Measurements from ENCODE around the gene TBC1D22A. TPM values are rescaled to one million over a fixed set of nuclear protein-coding genes. Genes with fewer than 3 reads are reported as not detected.

Gene TBC1D22A
- total RNA-seq, 1 experiment from 2014 or later: 32.6 TPM

DNA sequence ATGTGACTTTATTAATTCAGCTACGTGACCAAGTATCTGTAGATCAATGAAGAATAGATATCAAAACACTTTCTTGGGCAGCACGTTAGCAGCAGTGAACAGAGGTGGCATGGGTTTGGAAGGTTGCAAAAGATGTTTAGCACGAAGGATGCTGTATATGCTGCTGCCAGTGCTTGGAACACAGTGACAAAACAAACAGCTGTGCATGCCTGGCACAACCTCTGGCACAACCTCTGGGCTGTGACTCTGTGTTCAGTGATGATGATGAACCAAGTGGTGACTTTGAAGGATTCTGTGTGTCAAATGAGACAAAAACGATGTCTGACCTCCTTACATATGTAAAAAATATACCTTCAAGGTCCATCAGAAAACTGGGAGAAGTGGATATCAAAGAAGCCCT lies 104.7 kb downstream of the TBC1D22A start:
- ChIA-PET POLR2A (no interaction called here), CTCF (no interaction called here)
- no peaks in the 10 kb centered on the region for H3K9me3 Mint-ChIP-seq (ENCODE audit: unreplicated experiment)
- no peak overlapping the region for H3K4me3 Mint-ChIP-seq (ENCODE audit: unreplicated experiment)
- TF ChIP-seq, protein P1, sequence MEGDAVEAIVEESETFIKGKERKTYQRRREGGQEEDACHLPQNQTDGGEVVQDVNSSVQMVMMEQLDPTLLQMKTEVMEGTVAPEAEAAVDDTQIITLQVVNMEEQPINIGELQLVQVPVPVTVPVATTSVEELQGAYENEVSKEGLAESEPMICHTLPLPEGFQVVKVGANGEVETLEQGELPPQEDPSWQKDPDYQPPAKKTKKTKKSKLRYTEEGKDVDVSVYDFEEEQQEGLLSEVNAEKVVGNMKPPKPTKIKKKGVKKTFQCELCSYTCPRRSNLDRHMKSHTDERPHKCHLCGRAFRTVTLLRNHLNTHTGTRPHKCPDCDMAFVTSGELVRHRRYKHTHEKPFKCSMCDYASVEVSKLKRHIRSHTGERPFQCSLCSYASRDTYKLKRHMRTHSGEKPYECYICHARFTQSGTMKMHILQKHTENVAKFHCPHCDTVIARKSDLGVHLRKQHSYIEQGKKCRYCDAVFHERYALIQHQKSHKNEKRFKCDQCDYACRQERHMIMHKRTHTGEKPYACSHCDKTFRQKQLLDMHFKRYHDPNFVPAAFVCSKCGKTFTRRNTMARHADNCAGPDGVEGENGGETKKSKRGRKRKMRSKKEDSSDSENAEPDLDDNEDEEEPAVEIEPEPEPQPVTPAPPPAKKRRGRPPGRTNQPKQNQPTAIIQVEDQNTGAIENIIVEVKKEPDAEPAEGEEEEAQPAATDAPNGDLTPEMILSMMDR (IDR thresholded peaks at IDR 0.05; ENCODE audit: insufficient read depth in 1 of 2, low read depth in 1 of 2, low read length in 1 of 2, severe bottlenecking in 1 of 2, unreplicated experiment in 1 of 2): no peak
- Histone ChIP-seq H3K9me3 (no peaks in the 10 kb centered on the region), H3K27me3 (replicated peaks; ENCODE audit: control insufficient read depth, insufficient read depth, low read length) (no peaks in the 10 kb centered on the region), H3K4me3 (ENCODE audit: low read depth, low read length) (no peak overlapping the region), H3K36me3 (ENCODE audit: control insufficient read depth, insufficient read depth, low read length) (no peaks in the 10 kb centered on the region; the same call in 1 of the 2 replicates), H3K4me1 (peaks cover 29% of the 10 kb centered on the region)
- no peaks in the 10 kb centered on the region for H3K27me3 Mint-ChIP-seq (ENCODE audit: insufficient read depth, unreplicated experiment)
- H3K4me1 Mint-ChIP-seq (ENCODE audit: low read depth, unreplicated experiment): peaks cover 31% of the 10 kb centered on the region
- H3K36me3 Mint-ChIP-seq (ENCODE audit: insufficient read depth, unreplicated experiment): peaks cover 13% of the 10 kb centered on the region
- DNase-seq: no peak
- H3K27ac Mint-ChIP-seq (ENCODE audit: unreplicated experiment): no peak overlapping the region
- intact Hi-C loops (cut with micrococcal nuclease; ENCODE audit: unreplicated experiment): no loop called here
- BruUV-seq (replicated peaks): no TSS peak

DNA sequence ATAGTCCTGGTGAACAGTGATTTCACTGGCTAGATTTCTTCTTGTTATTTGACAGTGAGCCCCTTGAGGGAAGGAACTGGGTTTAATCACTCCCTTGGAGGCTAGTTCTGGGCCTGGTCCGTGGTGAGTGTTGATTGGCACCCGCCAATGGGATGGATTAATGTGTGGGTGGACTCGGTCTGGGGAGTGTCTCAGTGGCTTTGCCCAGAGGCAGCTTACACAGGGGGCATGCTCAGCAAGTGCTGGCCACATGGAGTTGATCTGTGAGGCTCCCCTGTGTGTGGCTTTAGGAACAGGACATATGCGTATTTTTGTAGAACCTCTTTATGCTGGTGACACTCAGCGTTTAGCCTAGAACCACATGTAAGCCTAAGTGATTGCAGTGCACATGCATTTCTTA lies 106.9 kb downstream of the TBC1D22A start:
- intact Hi-C loops (cut with micrococcal nuclease; ENCODE audit: unreplicated experiment): no loop called here
- no TSS peak for BruUV-seq (replicated peaks)
- CTCF ChIA-PET: no interaction called here
- no peaks in the 10 kb centered on the region; the same call in 1 of the 2 replicates for H3K36me3 ChIP-seq (ENCODE audit: control insufficient read depth, insufficient read depth, low read length)
- no peaks in the 10 kb centered on the region for H3K9me3 Mint-ChIP-seq (ENCODE audit: unreplicated experiment)
- POLR2A ChIA-PET: no interaction called here
- no peak for DNase-seq
- TF ChIP-seq, protein P1 (IDR thresholded peaks at IDR 0.05; ENCODE audit: insufficient read depth in 1 of 2, low read depth in 1 of 2, low read length in 1 of 2, severe bottlenecking in 1 of 2, unreplicated experiment in 1 of 2): no peak
- H3K4me3 Mint-ChIP-seq (ENCODE audit: unreplicated experiment): no peak overlapping the region
- H3K4me3 ChIP-seq (ENCODE audit: low read depth, low read length): no peak overlapping the region
- no peaks in the 10 kb centered on the region for H3K9me3 ChIP-seq
- no peaks in the 10 kb centered on the region for H3K27me3 ChIP-seq (replicated peaks; ENCODE audit: control insufficient read depth, insufficient read depth, low read length)
- peaks cover 24% of the 10 kb centered on the region for H3K4me1 Mint-ChIP-seq (ENCODE audit: low read depth, unreplicated experiment)
- H3K27me3 Mint-ChIP-seq (ENCODE audit: insufficient read depth, unreplicated experiment): no peaks in the 10 kb centered on the region
- no peak overlapping the region for H3K27ac Mint-ChIP-seq (ENCODE audit: unreplicated experiment)
- peaks cover 9% of the 10 kb centered on the region for H3K36me3 Mint-ChIP-seq (ENCODE audit: insufficient read depth, unreplicated experiment)
- H3K4me1 ChIP-seq: peaks cover 13% of the 10 kb centered on the region

DNA sequence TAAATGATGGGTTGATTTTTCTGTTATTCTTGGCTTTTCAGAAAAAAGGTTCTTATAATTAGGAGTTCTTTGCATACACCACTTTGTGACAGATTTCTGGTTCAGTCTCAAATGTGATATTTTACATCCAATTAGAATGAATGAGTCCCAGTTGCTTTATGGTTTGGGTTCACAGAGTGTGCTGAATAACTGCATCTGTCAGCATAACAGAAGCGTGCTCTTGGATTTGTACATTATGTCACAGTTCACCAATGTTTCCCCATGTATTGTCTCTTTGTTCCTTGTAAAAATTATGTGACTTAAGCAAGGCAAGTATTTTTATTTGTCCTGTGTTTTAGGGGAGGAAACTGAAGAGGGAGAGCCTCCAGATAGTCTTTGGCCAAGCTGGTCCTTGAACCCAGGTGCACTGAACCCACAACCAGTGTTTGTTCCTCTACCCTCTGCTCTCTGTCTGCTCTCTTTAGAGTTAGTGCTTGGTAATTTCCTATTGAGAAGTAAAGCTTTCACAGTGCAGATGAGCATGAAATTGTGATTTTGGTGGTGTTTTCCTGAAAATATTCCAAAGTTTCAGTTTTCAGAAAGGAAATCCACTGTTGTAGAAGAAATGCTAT lies 107.5 kb downstream of the TBC1D22A start:
- no peak for DNase-seq
- ChIA-PET CTCF (no interaction called here), POLR2A (no interaction called here)
- TF ChIP-seq, protein P1 (IDR thresholded peaks at IDR 0.05; ENCODE audit: insufficient read depth in 1 of 2, low read depth in 1 of 2, low read length in 1 of 2, severe bottlenecking in 1 of 2, unreplicated experiment in 1 of 2): no peak
- no peak overlapping the region for H3K4me3 ChIP-seq (ENCODE audit: low read depth, low read length)
- H3K4me1 Mint-ChIP-seq (ENCODE audit: low read depth, unreplicated experiment): peaks cover 21% of the 10 kb centered on the region
- H3K9me3 Mint-ChIP-seq (ENCODE audit: unreplicated experiment): no peaks in the 10 kb centered on the region
- H3K4me3 Mint-ChIP-seq (ENCODE audit: unreplicated experiment): no peak overlapping the region
- intact Hi-C loops (cut with micrococcal nuclease; ENCODE audit: unreplicated experiment): no loop called here
- no peaks in the 10 kb centered on the region for H3K9me3 ChIP-seq
- BruUV-seq (replicated peaks): no TSS peak
- H3K27me3 ChIP-seq (replicated peaks; ENCODE audit: control insufficient read depth, insufficient read depth, low read length): no peaks in the 10 kb centered on the region
- no peaks in the 10 kb centered on the region; the same call in 1 of the 2 replicates for H3K36me3 ChIP-seq (ENCODE audit: control insufficient read depth, insufficient read depth, low read length)
- no peaks in the 10 kb centered on the region for H3K27me3 Mint-ChIP-seq (ENCODE audit: insufficient read depth, unreplicated experiment)
- H3K36me3 Mint-ChIP-seq (ENCODE audit: insufficient read depth, unreplicated experiment): peaks cover 5% of the 10 kb centered on the region
- peaks cover 7% of the 10 kb centered on the region for H3K4me1 ChIP-seq
- H3K27ac Mint-ChIP-seq (ENCODE audit: unreplicated experiment): no peak overlapping the region
